Spleen (tissue), 11 donors: ENCODE results near the gene SRSF9. TPM values are rescaled to one million over a fixed set of nuclear protein-coding genes. Genes with fewer than 3 reads are reported as not detected.

Source experiments
- DNase-seq: peaks from one replicate; pipeline ENCODE4 v3.0.0-alpha.2; 2020
- H3K27ac ChIP-seq, 8 donors: fragments of 200-600 bp; sonication (generic) in 7 of 8; 1 replicate in 4 of 8; 2 replicates in 4 of 8; pipeline versions ENCODE4 v1.5.0 to v1.8.0; 2016 to 2021; ENCODE audit warnings: inconsistent platforms in 4 of 8, mild to moderate bottlenecking in 4 of 8, moderate library complexity in 1 of 8
- H3K27me3 ChIP-seq, 7 donors: fragments of 200-600 bp; sonication (generic) in 6 of 7; replicated peaks in 1 of 7; 1 replicate in 4 of 7; 2 replicates in 3 of 7; pipeline versions ENCODE4 v1.5.0 to v1.8.0; 2016 to 2021; ENCODE audit warnings: inconsistent platforms in 3 of 7, mild to moderate bottlenecking in 1 of 7
- H3K36me3 ChIP-seq, 6 donors: fragments of 200-600 bp; sonication (generic) in 5 of 6; 1 replicate in 4 of 6; 2 replicates in 2 of 6; pipeline versions ENCODE4 v1.5.0 to v1.8.0; 2016 to 2021; ENCODE audit warnings: inconsistent platforms in 2 of 6
- H3K4me1 ChIP-seq, 6 donors: fragments of 200-600 bp; sonication (generic) in 5 of 6; 1 replicate in 3 of 6; 2 replicates in 3 of 6; pipeline versions ENCODE4 v1.5.0 to v1.8.0; 2016 to 2021; ENCODE audit warnings: inconsistent platforms in 3 of 6
- H3K4me3 ChIP-seq, 8 donors: fragments of 200-600 bp; sonication (generic) in 7 of 8; 1 replicate in 4 of 8; 2 replicates in 4 of 8; pipeline versions ENCODE4 v1.5.0 to v1.8.0; 2016 to 2021; ENCODE audit warnings: inconsistent platforms in 4 of 8, mild to moderate bottlenecking in 4 of 8, moderate library complexity in 2 of 8
- H3K9me3 ChIP-seq, 8 donors: fragments of 200-600 bp; sonication (generic) in 7 of 8; 1 replicate in 4 of 8; 2 replicates in 4 of 8; pipeline versions ENCODE4 v1.5.0 to v1.8.0; 2016 to 2021; ENCODE audit warnings: inconsistent platforms in 4 of 8
- CTCF ChIP-seq, 11 experiments: fragments of 200-600 bp in 7 of 11; fragments of 450-650 bp in 4 of 11; sonication (generic) in 4 of 11; IDR thresholded peaks in 8 of 11; conservative IDR thresholded peaks in 3 of 11; 1 replicate in 7 of 11; 2 replicates in 4 of 11; pipeline versions ENCODE4 v1.4.0 to v1.8.0; 2016 to 2021; ENCODE audit warnings: antibody characterized with exemption in 11 of 11, inconsistent platforms in 4 of 11, mild to moderate bottlenecking in 1 of 11
- POLR2A ChIP-seq, 3 donors: fragments of 450-650 bp; IDR thresholded peaks; one replicate each; pipeline ENCODE4 v1.5.1; 2017; ENCODE audit warnings: antibody characterized with exemption in 3 of 3, mild to moderate bottlenecking in 1 of 3
- POLR2AphosphoS5 ChIP-seq, 3 donors: sonication (generic); formaldehyde crosslinking; IDR thresholded peaks; one replicate each; pipeline ENCODE4 v1.5.1; 2017; ENCODE audit warnings: antibody characterized with exemption in 3 of 3
- WGBS, 5 donors: extraction: QIAGEN DNeasy Blood & Tissue Kit in 3 of 5; methylation state at CpG; one replicate each; pipeline versions ENCODE4 v1.1.5 to v1.1.7; 2013 to 2018; 5-methylcytosine and 5-hydroxymethylcytosine counted together
- intact Hi-C: fragments of 100-400 bp; cut with DNase I; formaldehyde crosslinking; loops from one replicate; pipeline ENCODE4 v1.15.0; 2023; ENCODE audit warnings: low total_unique reads
- polyA plus RNA-seq, 3 donors: library from polyadenylated mRNA; stranded (reverse); fragments of 200-250 nt; gene quantifications; one replicate each; pipeline ENCODE4 v1.2.1, GENCODE V29; 2013
- total RNA-seq, 7 donors: library from RNA; depleted of rRNA in 3 of 7; stranded (reverse); fragments of >200 nt in 3 of 7; fragmentation: NEBNext Ultra II Directional in 4 of 7; extraction: Animal tissue kit (Norgen Biotek cat#: 25700) in 4 of 7; gene quantifications; one replicate each; pipeline versions ENCODE4 v1.1.0 to v1.2.1, GENCODE V29; 2016 to 2021
- donor health status: healthy with polysubstance abuse.
- donor health status: DM: no; HTN: no; CAD: no; lungs with moderate emphysema.
- donor health status: DM: no; HTN: no; CAD: no.
- donor health status: Bipolar disorder and iron deficiency.
- donor health status: healthy.
- donor health status: DM: no; HTN: no; CAD: no.
- donor health status: DM: yes; HTN: yes; CAD: no.

SRSF9 gene
- total and polyA plus RNA-seq, 10 donors, result 107 to 166 (median 143) TPM

GRCh38 chr12:120432772-120433525, 36.6 kb downstream of the SRSF9 start:
- Histone ChIP-seq H3K27ac (no peak overlapping the region), H3K9me3 (peaks cover 0 to 2% (median 0%) of the 10 kb centered on the region in 8 donors), H3K4me1 (peaks cover 0 to 13% (median 5%) of the 10 kb centered on the region in 6 donors), H3K4me3 (no peak overlapping the region), H3K36me3 (no peaks in the 10 kb centered on the region), H3K27me3 (peaks cover 0 to 51% (median 0%) of the 10 kb centered on the region in 7 donors)
- intact Hi-C loops, result loop anchor here (10.0 kb wide), 1 partner anchor 108 kb away; the partner anchor contains the start of gene PLA2G1B
- WGBS, 5 donors, result 50 to 59% (median 57%) methylated on average over 10 of the region's 10 CpGs
- no peak for DNase-seq
- TF ChIP-seq CTCF (IDR thresholded peaks at IDR 0.05 in 8 of 11, conservative IDR thresholded peaks at IDR 0.05 in 3 of 11) (no peak), POLR2A (IDR thresholded peaks at IDR 0.05) (no peak), POLR2AphosphoS5 (IDR thresholded peaks at IDR 0.05) (no peak)

- 62 to 75% (median 72%) methylated on average over 7 of the region's 7 CpGs for WGBS, 5 donors
- Histone ChIP-seq H3K27me3 (peaks cover 0 to 51% (median 0%) of the 10 kb centered on the region in 7 donors), H3K36me3 (no peaks in the 10 kb centered on the region), H3K4me3 (no peak overlapping the region), H3K9me3 (peaks cover 0 to 2% (median 0%) of the 10 kb centered on the region in 8 donors), H3K27ac (no peak overlapping the region), H3K4me1 (peaks cover 0 to 8% (median 2%) of the 10 kb centered on the region in 6 donors)
- DNase-seq, result no peak
- intact Hi-C loops, result no loop called here
- TF ChIP-seq POLR2AphosphoS5 (IDR thresholded peaks at IDR 0.05) (no peak), POLR2A (IDR thresholded peaks at IDR 0.05) (no peak), CTCF (IDR thresholded peaks at IDR 0.05 in 8 of 11, conservative IDR thresholded peaks at IDR 0.05 in 3 of 11) (no peak)
Measured at GRCh38 chr12:120429368-120429767, 40.2 kb downstream of the SRSF9 start.

GRCh38 chr12:120428597-120429229, 40.8 kb downstream of the SRSF9 start:
- H3K27me3 ChIP-seq, result peaks cover 0 to 50% (median 0%) of the 10 kb centered on the region in 7 donors
- H3K4me3 ChIP-seq, result no peak overlapping the region
- no peak overlapping the region for H3K27ac ChIP-seq
- 56 to 69% (median 66%) methylated on average over 8 of the region's 8 CpGs for WGBS, 5 donors
- peaks cover 0 to 8% (median 2%) of the 10 kb centered on the region in 6 donors for H3K4me1 ChIP-seq
- intact Hi-C loops, result no loop called here
- no peak for TF ChIP-seq POLR2A (IDR thresholded peaks at IDR 0.05)
- TF ChIP-seq CTCF (IDR thresholded peaks at IDR 0.05 in 8 of 11, conservative IDR thresholded peaks at IDR 0.05 in 3 of 11), result no peak
- no peak for TF ChIP-seq POLR2AphosphoS5 (IDR thresholded peaks at IDR 0.05)
- DNase-seq, result no peak
- no peaks in the 10 kb centered on the region for H3K36me3 ChIP-seq
- H3K9me3 ChIP-seq, result peaks cover 0 to 2% (median 0%) of the 10 kb centered on the region in 8 donors

DNA sequence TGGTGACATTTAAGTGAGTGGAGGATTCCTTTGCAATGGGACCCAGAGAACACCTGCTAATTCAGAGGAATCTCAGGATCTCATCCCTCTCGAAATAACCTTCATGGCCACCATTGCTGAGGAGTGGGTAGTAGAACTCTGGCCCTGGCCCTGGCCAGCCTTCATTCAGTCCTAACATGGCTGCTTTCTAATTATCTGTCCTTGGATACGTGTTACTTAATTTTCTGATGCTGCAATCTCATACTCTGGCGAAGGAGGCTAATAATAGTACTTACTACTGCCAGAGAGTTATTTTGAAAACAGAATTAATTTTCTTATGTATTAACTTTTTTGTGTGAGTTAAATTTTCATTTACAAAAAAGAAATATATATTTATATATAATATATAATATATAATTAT, 43.8 kb downstream of the SRSF9 start:
- H3K36me3 ChIP-seq, result no peaks in the 10 kb centered on the region
- H3K9me3 ChIP-seq, result peaks cover 0 to 2% (median 0%) of the 10 kb centered on the region in 8 donors
- peaks cover 0 to 7% (median 2%) of the 10 kb centered on the region in 6 donors for H3K4me1 ChIP-seq
- peaks cover 0 to 25% (median 0%) of the 10 kb centered on the region in 7 donors for H3K27me3 ChIP-seq
- TF ChIP-seq POLR2A (IDR thresholded peaks at IDR 0.05), result no peak
- TF ChIP-seq POLR2AphosphoS5 (IDR thresholded peaks at IDR 0.05), result no peak
- no peak for TF ChIP-seq CTCF (IDR thresholded peaks at IDR 0.05 in 8 of 11, conservative IDR thresholded peaks at IDR 0.05 in 3 of 11)
- intact Hi-C loops, result no loop called here
- WGBS, 5 donors, result 80 to 90% (median 83%) methylated on average over 3 of the region's 3 CpGs
- no peak overlapping the region for H3K27ac ChIP-seq
- no peak for DNase-seq
- no peak overlapping the region for H3K4me3 ChIP-seq
